NCI-H146 (cell line): Measurements from ENCODE around the gene RASAL3.
"Not testable (repeated sequence)": the region's sequence is repeated elsewhere in the genome, so short reads cannot be mapped to it uniquely, and the experiment has no call there.

Source experiments
- DNase-seq: peaks from one replicate; lab custom pipeline; 2025; lab: John Stamatoyannopoulos, UW

RASAL3 gene

DNA sequence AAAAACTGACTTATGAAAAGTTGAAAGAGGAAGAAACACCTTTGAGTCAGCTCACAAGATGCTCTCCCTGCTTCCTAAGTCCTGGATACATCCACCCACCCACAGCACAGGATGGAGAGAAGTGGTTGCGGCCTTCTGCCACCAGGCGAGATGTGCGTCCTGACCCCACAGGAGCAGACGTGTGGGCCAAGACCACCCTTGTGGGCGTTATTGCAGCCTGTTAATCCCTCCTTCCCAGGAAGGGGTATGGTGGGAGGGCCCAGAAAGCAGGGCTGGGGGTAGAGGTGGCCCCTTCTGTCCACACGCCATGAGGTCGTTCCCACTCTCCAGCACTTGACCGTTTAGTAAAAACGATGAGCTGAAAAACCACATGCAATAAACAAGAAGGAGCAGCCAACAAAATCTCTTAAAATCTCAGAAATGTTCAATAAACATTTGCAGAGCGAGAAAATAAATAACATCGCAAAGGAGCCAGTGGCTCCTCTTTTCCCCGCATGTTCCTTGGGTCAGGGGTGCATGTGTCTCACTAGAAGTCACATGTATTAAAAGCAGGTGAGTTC is 43.1 kb downstream of the RASAL3 start:
- DNase-seq: no peak

DNA sequence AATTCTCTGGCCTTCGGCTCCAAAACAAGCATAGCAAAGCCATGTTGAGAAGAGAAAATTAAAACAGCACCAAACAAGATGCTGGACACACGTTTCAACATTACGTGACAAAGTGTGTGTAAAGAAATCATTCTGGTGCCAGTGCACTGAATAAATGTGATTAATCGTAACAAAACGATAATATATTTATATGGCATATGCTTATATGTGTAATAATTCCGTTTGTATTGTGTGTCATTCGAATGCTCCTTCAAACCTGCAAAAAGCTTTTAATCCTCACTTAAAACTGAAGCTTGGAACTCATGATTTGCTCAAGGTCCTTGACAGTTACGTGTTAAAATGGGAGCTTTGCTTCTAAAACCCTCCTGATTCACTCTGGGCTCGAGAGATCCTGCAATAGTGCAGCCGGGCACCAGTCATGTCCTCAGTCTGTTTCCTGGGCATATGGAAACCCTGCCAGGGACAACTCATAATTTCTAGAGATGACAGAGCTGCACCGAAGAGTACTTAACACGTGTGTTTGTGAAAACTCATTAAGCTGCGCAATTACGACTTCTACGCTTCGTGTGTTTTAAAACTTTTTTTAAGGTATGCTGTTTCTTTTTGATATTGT is 44.8 kb downstream of the RASAL3 start:
- peak; percentile 5 for DNase-seq

DNA sequence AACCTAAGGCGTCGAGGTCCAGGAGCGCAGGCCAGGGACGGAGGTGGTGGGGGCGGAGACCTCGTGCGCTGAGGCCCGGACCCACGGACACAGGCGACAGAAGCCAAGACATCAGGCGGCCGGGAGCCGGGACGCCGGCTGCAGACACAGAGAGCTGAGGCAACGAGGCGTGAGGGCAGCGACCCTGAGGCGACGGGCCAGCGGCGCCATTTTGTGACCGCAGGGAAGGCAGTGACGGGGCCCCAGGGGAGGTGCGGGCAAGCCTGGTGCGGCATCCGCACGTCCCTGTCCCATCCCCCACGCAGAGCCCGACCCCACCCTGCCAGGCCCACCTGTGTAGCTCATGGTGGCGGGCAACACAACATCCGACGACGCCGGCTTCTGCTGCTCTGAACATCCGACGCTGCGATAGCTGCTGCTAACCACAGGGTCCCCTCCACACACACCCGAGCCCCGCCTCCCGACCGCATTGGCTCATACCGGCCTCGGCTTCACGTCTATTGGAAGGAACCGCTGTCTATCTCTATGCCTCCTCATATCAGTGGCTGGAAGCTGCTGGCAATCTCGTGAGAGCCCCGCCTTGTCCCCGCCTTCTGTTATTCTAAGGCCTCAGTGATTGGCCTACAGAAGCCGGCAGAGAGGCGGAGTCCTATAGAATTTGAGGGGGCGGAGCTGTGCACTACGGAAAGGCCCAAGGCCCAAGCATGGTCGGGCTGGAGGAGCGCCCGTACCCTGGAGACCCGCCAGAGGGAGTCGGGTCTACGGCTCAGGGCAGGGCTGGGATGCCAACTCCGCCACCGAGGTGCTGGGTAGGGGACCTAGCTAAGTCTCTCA is 45.5 kb downstream of the RASAL3 start, which contains the start of gene AKAP8L:
TSS of gene AKAP8L (minus strand) at position 410 of the 834 bp plus-strand sequence. CDS start at position 345, 65 bp downstream.
- DNase-seq: peak; percentile 100

DNA sequence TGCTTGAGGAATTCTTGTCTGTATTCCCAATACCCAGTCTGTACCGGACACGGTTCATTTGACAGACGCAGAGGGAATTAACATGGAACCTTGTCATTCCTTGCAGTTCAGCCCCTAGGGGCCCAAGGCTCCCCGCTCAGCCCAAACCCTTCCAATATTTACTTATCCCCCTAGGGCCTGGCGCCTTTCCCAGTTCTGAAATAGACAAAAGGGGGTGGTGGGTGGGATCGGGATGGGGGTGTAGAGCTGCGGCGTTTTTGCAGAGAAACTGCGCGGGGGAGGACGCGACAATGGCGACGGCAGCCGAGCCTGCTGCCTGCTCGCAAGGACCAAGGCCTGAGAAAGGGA is 46.1 kb downstream of the RASAL3 start:
- DNase-seq: peak; percentile 88

DNA sequence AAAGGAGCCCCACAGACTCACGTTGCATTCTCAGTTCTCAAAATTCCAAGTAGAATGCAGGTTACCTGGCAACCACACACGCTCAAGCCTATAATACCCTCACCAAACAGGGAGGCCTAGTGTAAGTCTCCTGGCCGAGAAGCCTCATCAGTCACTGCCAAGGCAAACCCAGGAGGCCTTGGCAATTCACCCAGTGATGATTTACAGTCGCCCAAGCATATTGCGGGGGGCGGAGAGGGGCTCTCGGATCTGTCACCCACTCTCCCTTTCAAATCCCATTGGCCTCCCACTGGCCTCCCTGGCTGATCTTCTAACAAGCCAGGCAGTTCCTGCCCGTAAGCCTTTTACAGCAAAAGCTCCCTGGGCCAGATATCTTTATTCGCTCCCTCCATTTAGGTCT is 46.6 kb downstream of the RASAL3 start:
- peak; percentile 16 for DNase-seq

DNA sequence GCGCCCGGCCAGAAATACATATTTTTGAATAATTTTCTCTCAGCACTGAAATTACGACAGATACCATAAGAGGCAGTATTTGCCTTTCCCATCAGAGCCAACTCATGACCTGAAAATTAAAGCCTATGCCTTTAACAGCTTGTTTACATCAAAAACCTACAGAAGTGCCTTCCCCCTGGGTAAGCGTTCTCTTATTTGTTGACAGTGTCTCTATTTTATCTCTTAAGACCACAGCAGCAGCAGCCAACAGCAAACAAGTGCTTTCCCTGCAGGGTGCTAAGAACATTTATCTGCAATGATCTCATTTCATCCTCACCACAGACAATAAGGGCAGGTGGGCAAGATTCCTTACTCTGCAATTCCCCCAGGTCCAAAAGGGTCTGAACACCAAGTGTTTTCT is 51.5 kb downstream of the RASAL3 start:
- peak; percentile 88 for DNase-seq

DNA sequence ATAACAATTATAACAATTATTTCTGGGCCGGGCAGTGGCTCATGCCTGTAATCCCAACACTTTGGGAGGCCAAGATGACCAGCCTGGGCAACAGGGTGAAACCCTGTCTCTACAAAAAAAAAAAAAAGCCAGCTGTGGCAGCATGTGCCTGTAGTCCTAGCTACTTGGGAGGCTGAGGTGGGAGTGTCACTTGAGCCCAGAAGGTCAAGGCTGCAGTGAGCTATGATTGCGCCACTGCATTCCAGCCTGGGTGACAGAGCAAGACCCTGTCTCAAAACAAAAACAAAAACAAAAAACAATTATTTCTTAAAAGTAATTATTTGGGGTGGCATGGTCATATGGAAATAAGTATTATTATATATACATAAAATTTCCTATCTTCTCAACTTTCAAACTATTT is 53.0 kb downstream of the RASAL3 start:
- DNase-seq: not testable (repeated sequence)

DNA sequence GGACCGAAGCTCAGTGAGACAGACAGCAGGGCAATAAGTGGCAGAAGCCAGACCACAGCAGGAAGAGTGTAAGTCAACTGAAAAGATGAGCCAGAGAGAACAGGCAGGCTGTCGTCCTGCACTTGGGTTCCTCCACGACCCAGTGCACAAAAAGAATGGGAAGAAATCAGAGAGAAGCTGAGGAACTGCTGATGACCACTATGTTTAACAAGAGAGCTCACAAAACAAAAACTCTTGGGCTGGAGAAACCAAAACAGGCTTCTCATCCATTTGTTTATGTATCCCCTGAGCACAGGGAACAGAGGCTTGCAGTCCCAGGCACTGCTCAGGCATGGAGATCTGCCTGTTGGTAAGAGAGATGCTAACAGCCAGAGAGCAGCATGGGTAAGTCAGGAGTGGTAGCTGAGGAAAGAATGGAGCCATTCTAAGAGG is 59.5 kb downstream of the RASAL3 start:
- DNase-seq: no peak

DNA sequence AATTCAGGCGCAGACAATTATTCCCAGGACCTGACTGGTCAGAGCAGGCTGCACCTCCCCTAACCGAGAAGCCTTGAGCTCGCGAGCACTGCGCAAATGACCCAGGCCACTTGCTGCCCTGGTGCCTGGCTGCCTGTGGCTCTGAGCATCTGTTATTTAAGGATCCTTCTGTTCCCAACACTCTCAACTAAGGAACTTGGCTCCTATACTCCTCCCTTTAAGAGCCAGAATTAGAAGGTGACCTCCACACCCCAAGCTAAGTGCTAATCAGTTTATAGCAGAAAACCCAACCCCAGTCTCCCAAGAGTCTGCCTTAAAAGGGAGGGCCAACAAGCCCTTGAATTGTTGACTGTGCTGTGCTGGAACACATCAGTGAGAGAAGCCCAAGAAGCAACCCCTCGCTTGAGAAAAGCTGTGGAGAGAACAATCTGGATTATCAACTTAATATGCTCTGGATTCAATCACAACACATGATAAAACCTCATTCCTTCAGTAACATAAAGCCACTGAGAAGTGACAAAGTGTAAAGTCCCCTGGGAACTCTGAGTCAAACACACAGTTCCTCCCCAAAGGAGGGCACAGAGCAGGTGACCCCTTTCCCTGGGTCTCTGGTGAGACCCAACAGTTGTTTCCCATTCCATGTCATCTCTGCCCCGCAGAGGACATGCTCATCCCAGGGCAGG is 60.1 kb downstream of the RASAL3 start:
- no peak for DNase-seq

DNA sequence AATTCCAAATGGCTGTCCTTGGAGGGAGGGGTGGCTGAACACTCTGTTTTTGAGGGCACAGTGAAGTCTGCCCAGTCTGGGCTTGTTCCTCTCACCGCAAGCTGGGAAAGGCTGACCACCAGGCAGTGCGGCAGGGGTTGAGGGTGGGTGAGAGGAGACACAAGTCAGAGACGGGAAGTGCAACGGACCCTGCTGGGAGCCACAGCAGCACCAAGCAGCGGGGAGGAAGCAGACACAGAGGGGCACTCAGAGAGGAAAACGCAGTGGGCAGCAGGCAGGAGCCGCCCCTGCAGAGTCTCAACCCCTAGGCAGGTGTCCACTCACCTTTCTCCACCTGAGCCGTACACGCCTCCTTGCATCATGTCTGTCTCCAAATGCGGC is 61.2 kb downstream of the RASAL3 start:
- no peak for DNase-seq

DNA sequence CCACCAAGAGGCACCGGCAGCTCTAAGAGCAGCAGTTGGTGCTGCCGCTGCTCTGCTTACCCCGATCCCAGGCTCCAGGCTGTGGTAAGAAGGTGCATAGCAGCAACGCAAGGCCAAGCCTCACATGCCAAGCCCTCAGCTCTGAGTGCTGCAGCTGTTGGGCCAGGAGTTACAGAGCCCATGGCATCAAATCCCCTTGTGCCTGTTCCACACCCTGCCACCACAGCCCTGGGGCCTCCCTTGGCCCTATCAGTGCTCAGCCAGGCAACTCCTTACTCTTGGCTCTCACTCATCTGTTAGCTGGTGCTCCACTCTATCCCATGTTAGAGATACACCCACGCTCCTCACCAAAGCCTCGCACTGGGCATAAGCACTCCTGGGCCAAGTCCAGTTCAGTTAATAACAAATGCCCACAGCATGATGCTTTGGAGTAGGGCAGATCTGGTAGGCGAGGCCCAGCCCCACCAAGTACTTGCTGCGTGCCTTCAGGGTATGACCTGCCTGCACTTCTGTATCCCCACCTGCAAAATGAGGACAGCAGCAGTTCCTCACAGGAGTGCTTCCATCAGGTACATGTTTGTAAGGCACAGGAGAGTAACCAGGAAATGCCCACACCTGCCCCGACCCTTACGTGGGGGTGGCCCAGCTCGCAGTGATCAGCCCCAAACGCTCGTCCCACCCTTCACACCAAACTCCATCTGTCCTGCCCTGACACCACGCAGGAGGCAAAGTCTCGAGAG is 61.8 kb downstream of the RASAL3 start:
- DNase-seq: no peak
